GM12878 (cell line): ENCODE results near the gene DZANK1. TPM values are rescaled to one million over a fixed set of nuclear protein-coding genes. Genes with fewer than 3 reads are reported as not detected.

Source experiments
- ATAC-seq: fragments of 200-7000 bp; cut with Tn5 transposase; 3 replicates; pipeline ENCODE4 v1.9.1; 2020; ENCODE audit warnings: mild to moderate bottlenecking, moderate library complexity
- BruUV-seq: library from RNA; stranded (reverse); fragments of 400-500 nt; replicated peaks from 2 replicates; lab custom pipeline; 2021; lab: Mats Ljungman, UMichigan
- CTCF ChIA-PET: fragments of 300-600 bp; sonication (Branson Sonifier 250); formaldehyde crosslinking; extraction: SDS; loops from one replicate; lab custom pipeline; 2021; ENCODE audit warnings: inconsistent platforms; lab: Yijun Ruan, JAX
- POLR2A ChIA-PET: fragments of 350-600 bp; formaldehyde crosslinking; extraction: SDS; loops from one replicate; lab custom pipeline; 2021; ENCODE audit warnings: inconsistent platforms; lab: Charles Lee
- RAD21 ChIA-PET: fragments of 300-600 bp; sonication (Branson Sonifier 250); formaldehyde crosslinking; loops from one replicate; lab custom pipeline; 2023; ENCODE audit warnings: antibody characterized with exemption; ENCODE audit not compliant: unreplicated experiment; lab: Charles Lee
- SMC1A ChIA-PET: fragments of 300-600 bp; sonication (Branson Sonifier 250); formaldehyde crosslinking; loops from one replicate; lab custom pipeline; 2023; ENCODE audit not compliant: unreplicated experiment, uncharacterized antibody; lab: Charles Lee
- DNase-seq: peaks from one replicate; pipeline ENCODE4 v3.0.0-alpha.2; 2011; ENCODE audit warnings: low read depth, low spot score
- FAIRE-seq: peaks from 3 replicates; lab custom pipeline; 2011; peaks lifted over from hg19 to GRCh38; lab: Jason Lieb, UNC
- H2AFZ ChIP-seq: 2 replicates; pipeline ENCODE4 v1.6.0; 2011; ENCODE audit warnings: low read depth, low read length, control low read depth; ENCODE audit not compliant: control insufficient read depth
- H3K27ac ChIP-seq: 2 replicates; pipeline ENCODE4 v1.5.1; 2011; ENCODE audit warnings: control low read depth; ENCODE audit not compliant: control insufficient read depth, insufficient read depth
- H3K27me3 ChIP-seq, 2 experiments: replicated peaks in 1 of 2; 2 replicates each; pipeline versions ENCODE4 v1.6.0 to v1.6.1; 2011; ENCODE audit warnings: low read length in 1 of 2; ENCODE audit not compliant: control insufficient read depth in 2 of 2, insufficient read depth in 2 of 2
- H3K36me3 ChIP-seq, 2 experiments: 2 replicates each; pipeline ENCODE4 v1.5.1; 2011; ENCODE audit warnings: low read length in 1 of 2; ENCODE audit not compliant: control insufficient read depth in 2 of 2, insufficient read depth in 2 of 2
- H3K4me1 ChIP-seq: 2 replicates; pipeline ENCODE4 v1.6.1; 2011; ENCODE audit warnings: mild to moderate bottlenecking, low read length, moderate library complexity, mixed read lengths; ENCODE audit not compliant: control insufficient read depth, insufficient read depth
- H3K4me2 ChIP-seq: 2 replicates; pipeline ENCODE4 v1.6.0; 2011; ENCODE audit warnings: control low read depth; ENCODE audit not compliant: control insufficient read depth, insufficient read depth
- H3K4me3 ChIP-seq: fragments of 200-600 bp; sonication (generic); 2 replicates; pipeline ENCODE4 v1.5.1; 2016
- H3K79me2 ChIP-seq: 2 replicates; pipeline ENCODE4 v1.6.0; 2011; ENCODE audit warnings: low read length; ENCODE audit not compliant: control insufficient read depth, insufficient read depth
- H3K9ac ChIP-seq: 2 replicates; pipeline ENCODE4 v1.8.0; 2011; ENCODE audit warnings: low read length, control low read depth, mixed read lengths; ENCODE audit not compliant: control insufficient read depth, insufficient read depth
- H3K9me3 ChIP-seq: replicated peaks from 3 replicates; pipeline ENCODE4 v1.5.1; 2011; ENCODE audit warnings: mild to moderate bottlenecking, low read length; ENCODE audit not compliant: control insufficient read depth, insufficient read depth
- H4K20me1 ChIP-seq: 2 replicates; pipeline ENCODE4 v1.6.0; 2011; ENCODE audit not compliant: control insufficient read depth, insufficient read depth
- BACH1 ChIP-seq: fragments of 450-650 bp; IDR thresholded peaks from 2 replicates; pipeline ENCODE4 v1.6.1; 2017; ENCODE audit warnings: mild to moderate bottlenecking, borderline replicate concordance
- BCL11A ChIP-seq: IDR thresholded peaks from 2 replicates; pipeline ENCODE4 v1.6.1; 2011; ENCODE audit warnings: low read depth, low read length
- ESRRA ChIP-seq: IDR thresholded peaks from 2 replicates; pipeline ENCODE4 v1.6.1; 2012; ENCODE audit warnings: mild to moderate bottlenecking, low read length, improper control_type of control experiment
- HSF1 ChIP-seq: fragments of 150-350 bp; IDR thresholded peaks from 2 replicates; pipeline ENCODE4 v1.6.1; 2014; ENCODE audit warnings: mild to moderate bottlenecking, low read depth, low read length
- LARP7 ChIP-seq: fragments of 450-650 bp; IDR thresholded peaks from 2 replicates; pipeline ENCODE4 v1.6.1; 2017; ENCODE audit warnings: mild to moderate bottlenecking
- MTA2 ChIP-seq: fragments of 450-650 bp; IDR thresholded peaks from 2 replicates; pipeline ENCODE4 v1.6.1; 2016; ENCODE audit warnings: low read depth, mild to moderate bottlenecking, moderate library complexity
- MTA3 ChIP-seq: IDR thresholded peaks from 2 replicates; pipeline ENCODE4 v1.6.1; 2012; ENCODE audit warnings: low read length, inconsistent platforms, borderline replicate concordance
- NR2F1 ChIP-seq: fragments of 450-650 bp; conservative IDR thresholded peaks from 2 replicates; pipeline ENCODE4 v1.6.1; 2017; ENCODE audit warnings: mild to moderate bottlenecking
- PML ChIP-seq: IDR thresholded peaks from 2 replicates; pipeline ENCODE4 v1.6.1; 2012; ENCODE audit warnings: low read length, inconsistent platforms
- POLR2AphosphoS5 ChIP-seq: IDR thresholded peaks from 2 replicates; pipeline ENCODE4 v1.6.1; 2011; ENCODE audit warnings: mild to moderate bottlenecking, low read length, inconsistent platforms
- SKIL ChIP-seq: fragments of 450-650 bp; IDR thresholded peaks from 2 replicates; pipeline ENCODE4 v1.6.1; 2017; ENCODE audit warnings: mild to moderate bottlenecking, low read depth, inconsistent platforms; ENCODE audit not compliant: poor library complexity, severe bottlenecking
- TCF12 ChIP-seq: IDR thresholded peaks from 2 replicates; pipeline ENCODE4 v1.6.1; 2011; ENCODE audit warnings: low read depth, mild to moderate bottlenecking, low read length
- ZBTB11 ChIP-seq: fragments of 450-650 bp; formaldehyde crosslinking; IDR thresholded peaks from 2 replicates; pipeline ENCODE4 v1.5.0; 2022; ENCODE audit warnings: mild to moderate bottlenecking, missing genetic modification characterization
- ZNF207 ChIP-seq: fragments of 450-650 bp; IDR thresholded peaks from 2 replicates; pipeline ENCODE4 v1.6.1; 2014; ENCODE audit warnings: antibody characterized with exemption, mild to moderate bottlenecking, borderline replicate concordance
- ZNF24 ChIP-seq: fragments of 450-650 bp; IDR thresholded peaks from 2 replicates; pipeline ENCODE4 v1.6.1; 2017; ENCODE audit warnings: antibody characterized with exemption, mild to moderate bottlenecking
- WGBS: methylation state at CpG from one replicate; pipeline ENCODE4 v1.1.6; 2016; ENCODE audit warnings: low lambda C conversion rate; ENCODE audit not compliant: insufficient replicate concordance, insufficient coverage; ENCODE audit errors: missing lambda C conversion rate; 5-methylcytosine and 5-hydroxymethylcytosine counted together
- in situ Hi-C: fragments of 300-500 bp; cut with MboI; formaldehyde crosslinking; loops from 9 replicates; pipeline ENCODE4 v1.14.3; 2018; ENCODE audit warnings: mixed read lengths
- intact Hi-C: fragments of 100-400 bp; cut with micrococcal nuclease; formaldehyde crosslinking; loops from one replicate; pipeline ENCODE4 v1.14.2; 2022; ENCODE audit not compliant: unreplicated experiment
- polyA plus RNA-seq, 11 experiments: library from polyadenylated mRNA; depleted of rRNA in 4 of 11; unstranded in 6 of 11; stranded (reverse) in 5 of 11; fragments of >200 nt; fragmentation: Nextera tagmentation in 4 of 11; fragmentation: Illumina TruSeq in 1 of 11; extraction: Ambion mirVana in 4 of 11; extraction: Trizol in 1 of 11; gene quantifications; 1 replicate in 1 of 11; 2 replicates in 10 of 11; pipeline versions ENCODE4 v1.2.1 to v1.2.3, GENCODE V29; 2011 to 2016; ENCODE audit warnings: inconsistent platforms in 2 of 11, missing spikeins in 2 of 11, low read depth in 1 of 11
- total RNA-seq, 4 experiments: library from RNA; depleted of rRNA in 3 of 4; stranded (reverse); fragments of >200 nt in 3 of 4; fragmentation: Illumina TruSeq in 1 of 4; extraction: Trizol in 1 of 4; gene quantifications; 2 replicates each; pipeline versions ENCODE4 v1.2.1 to v1.2.3, GENCODE V29; 2013 to 2021

The DZANK1 gene
- total and polyA plus RNA-seq, 10 of the 15 experiments (the other 5 are each of a cell fraction or from before 2014, with no cell fraction given): 3.6 to 12.6 (median 6.5) TPM

- no peak for TF ChIP-seq POLR2AphosphoS5
These were observed 54.5 kb downstream of the DZANK1 start (continued) for GRCh38 chr20:18412221-18412901.

- ChIA-PET SMC1A (no interaction called here), RAD21 (no interaction called here), POLR2A (no interaction called here), CTCF (interaction anchor here (0.5 to 0.9 kb wide), 2 partner anchors 27 to 44 kb away, joined by 3 read pairs; no protein-coding TSS in a partner anchor)
- no peak for ATAC-seq
- no peaks in the 10 kb centered on the region for H3K27me3 ChIP-seq
- H3K9me3 ChIP-seq: no peaks in the 10 kb centered on the region; the same call in 2 of the 3 replicates
- FAIRE-seq: no peak
- no peaks in the 10 kb centered on the region; the same call in 1 of the 2 replicates for H3K4me1 ChIP-seq
- no peaks in the 10 kb centered on the region for H3K79me2 ChIP-seq
- in situ Hi-C loops (loop anchor here (25.0 kb wide), 1 partner anchor 656 kb away; no protein-coding TSS in a partner anchor), intact Hi-C loops (no loop called here)
- no peak overlapping the region for H3K9ac ChIP-seq
- no TSS peak for BruUV-seq
- H3K36me3 ChIP-seq: no peaks in the 10 kb centered on the region; a peak in 1 of 4 replicates
- WGBS: 85% methylated on average over 8 of the region's 8 CpGs
- H4K20me1 ChIP-seq: no peaks in the 10 kb centered on the region
- no peak overlapping the region for H3K4me3 ChIP-seq
- no peak overlapping the region for H3K4me2 ChIP-seq
- no peak overlapping the region for H3K27ac ChIP-seq
- DNase-seq: no peak
- H2AFZ ChIP-seq: no peak overlapping the region
- TF ChIP-seq SKIL (no peak), BCL11A (no peak), ESRRA (no peak), MTA3 (no peak), HSF1 (no peak), BACH1 (no peak), PML (no peak), TCF12 (no peak), ZNF24 (no peak), ZNF207 (no peak), LARP7 (no peak), ZBTB11 (no peak), NR2F1 (no peak), MTA2 (no peak)
These were observed 61.0 kb downstream of the DZANK1 start for GRCh38 chr20:18405826-18406225.
